H1 (cell line): ENCODE measurements around the gene NUP188. TPM values are rescaled to one million over a fixed set of nuclear protein-coding genes. Genes with fewer than 3 reads are reported as not detected.
"Not testable (repeated sequence)": the region's sequence is repeated elsewhere in the genome, so short reads cannot be mapped to it uniquely, and the experiment has no call there.

Experiments
- CTCF ChIA-PET: fragments of 300-600 bp; sonication (Branson Sonifier 250); formaldehyde crosslinking; loops from one replicate; lab custom pipeline; 2021; ENCODE audit not compliant: partially characterized antibody; lab: Charles Lee
- POLR2A ChIA-PET: fragments of 300-600 bp; sonication (Branson Sonifier 250); formaldehyde crosslinking; loops from one replicate; lab custom pipeline; 2021; ENCODE audit warnings: inconsistent platforms; ENCODE audit not compliant: partially characterized antibody; lab: Charles Lee
- DNase-seq, 2 experiments: peaks; one replicate each; pipeline versions ENCODE4 v3.0.0 to v3.0.0-alpha.2; 2010 to 2022; ENCODE audit warnings: low spot score in 2 of 2, low read depth in 1 of 2, mixed read lengths in 1 of 2
- FAIRE-seq: peaks from 2 replicates; lab custom pipeline; 2011; peaks lifted over from hg19 to GRCh38; lab: Jason Lieb, UNC
- H2AFZ ChIP-seq: 2 replicates; pipeline ENCODE4 v1.8.1; 2012; ENCODE audit warnings: low read length, inconsistent platforms
- H2AK5ac ChIP-seq: 2 replicates; pipeline ENCODE4 v1.6.1; 2013; ENCODE audit warnings: low read depth, low read length
- H2BK120ac ChIP-seq: replicated peaks from 2 replicates; pipeline ENCODE3; 2013; ENCODE audit warnings: low read depth, low read length, inconsistent platforms
- H2BK12ac ChIP-seq: 2 replicates; pipeline ENCODE4 v1.6.1; 2013; ENCODE audit warnings: low read depth, low read length
- H2BK15ac ChIP-seq: 2 replicates; pipeline ENCODE4 v1.6.1; 2013; ENCODE audit warnings: low read length
- H2BK20ac ChIP-seq: 2 replicates; pipeline ENCODE4 v1.6.1; 2013; ENCODE audit warnings: low read length
- H2BK5ac ChIP-seq: 2 replicates; pipeline ENCODE4 v1.6.1; 2013; ENCODE audit warnings: low read depth, low read length
- H3K14ac ChIP-seq: 2 replicates; pipeline ENCODE4 v1.6.1; 2013; ENCODE audit warnings: inconsistent platforms; ENCODE audit not compliant: insufficient read length
- H3K18ac ChIP-seq: 2 replicates; pipeline ENCODE4 v1.6.1; 2013; ENCODE audit warnings: low read length; ENCODE audit errors: extremely low read depth
- H3K23ac ChIP-seq: 2 replicates; pipeline ENCODE4 v1.6.1; 2013; ENCODE audit warnings: inconsistent platforms; ENCODE audit not compliant: insufficient read length
- H3K23me2 ChIP-seq: 2 replicates; pipeline ENCODE4 v1.6.1; 2013; ENCODE audit warnings: low read depth, low read length
- H3K27ac ChIP-seq: 2 replicates; pipeline ENCODE4 v1.6.1; 2011; ENCODE audit warnings: low read depth, low read length, inconsistent platforms
- H3K27me3 ChIP-seq, 4 experiments: replicated peaks in 1 of 4; 1 replicate in 1 of 4; 2 replicates in 3 of 4; pipeline versions ENCODE4 v1.6.1 to v1.8.1; 2011 to 2013; ENCODE audit warnings: low read length in 3 of 4, mild to moderate bottlenecking in 3 of 4, inconsistent platforms in 2 of 4, mixed read lengths in 2 of 4, moderate library complexity in 1 of 4; ENCODE audit not compliant: control insufficient read depth in 3 of 4, insufficient read depth in 3 of 4; ENCODE audit errors: extremely low read depth in 1 of 4
- H3K36me3 ChIP-seq, 4 experiments: 2 replicates each; pipeline versions ENCODE4 v1.6.1 to v1.8.1; 2011 to 2013; ENCODE audit warnings: mild to moderate bottlenecking in 4 of 4, low read length in 3 of 4, moderate library complexity in 2 of 4, control low read depth in 1 of 4, inconsistent platforms in 1 of 4; ENCODE audit not compliant: insufficient read depth in 4 of 4, control insufficient read depth in 2 of 4
- H3K4ac ChIP-seq: replicated peaks from 2 replicates; pipeline ENCODE3; 2013; ENCODE audit warnings: low read length, low read depth, mixed read lengths, inconsistent platforms; ENCODE audit not compliant: insufficient read length
- H3K4me1 ChIP-seq, 4 experiments: replicated peaks in 1 of 4; 1 replicate in 1 of 4; 2 replicates in 3 of 4; pipeline versions ENCODE4 v1.6.1 to v1.8.1; 2011 to 2013; ENCODE audit warnings: low read length in 3 of 4, inconsistent platforms in 2 of 4, mixed read lengths in 1 of 4; ENCODE audit not compliant: insufficient read depth in 4 of 4, control insufficient read depth in 3 of 4
- H3K4me2 ChIP-seq, 2 experiments: 2 replicates each; pipeline versions ENCODE4 v1.6.1 to v1.8.1; 2011 to 2013; ENCODE audit warnings: low read depth in 2 of 2, low read length in 2 of 2, control low read depth in 1 of 2, inconsistent platforms in 1 of 2, mild to moderate bottlenecking in 1 of 2; ENCODE audit not compliant: insufficient read depth in 1 of 2
- H3K4me3 ChIP-seq, 4 experiments: fragments of 200-600, 300-600 bp in 1 of 4; sonication (generic), shearing (Covaris generic), sonication (Bioruptor Twin) in 1 of 4; 2 replicates each; pipeline versions ENCODE4 v1.5.1 to v1.8.1; 2011 to 2016; ENCODE audit warnings: low read length in 4 of 4, low read depth in 3 of 4, control low read depth in 2 of 4, inconsistent platforms in 2 of 4, mild to moderate bottlenecking in 2 of 4, mixed read lengths in 1 of 4, moderate library complexity in 1 of 4; ENCODE audit not compliant: insufficient read depth in 2 of 4; ENCODE audit errors: extremely low read depth in 1 of 4
- H3K56ac ChIP-seq: replicated peaks from 2 replicates; pipeline ENCODE3; 2013; ENCODE audit warnings: low read depth, mild to moderate bottlenecking, mixed read lengths, low read length, inconsistent platforms; ENCODE audit not compliant: insufficient read length
- H3K79me1 ChIP-seq: 2 replicates; pipeline ENCODE4 v1.6.1; 2013; ENCODE audit warnings: low read depth, low read length, control low read depth
- H3K79me2 ChIP-seq, 2 experiments: 2 replicates each; pipeline versions ENCODE4 v1.6.1 to v1.8.1; 2012 to 2013; ENCODE audit warnings: low read length in 2 of 2, mild to moderate bottlenecking in 2 of 2, inconsistent platforms in 1 of 2; ENCODE audit not compliant: insufficient read depth in 2 of 2, control insufficient read depth in 1 of 2
- H3K9ac ChIP-seq, 4 experiments: replicated peaks in 1 of 4; 1 replicate in 1 of 4; 2 replicates in 3 of 4; pipeline versions ENCODE4 v1.6.1 to v1.8.1; 2011 to 2013; ENCODE audit warnings: low read depth in 3 of 4, low read length in 3 of 4, control low read depth in 2 of 4, mild to moderate bottlenecking in 2 of 4, moderate library complexity in 2 of 4, inconsistent platforms in 1 of 4; ENCODE audit errors: extremely low read depth in 1 of 4
- H3K9me3 ChIP-seq, 2 experiments: 2 replicates each; pipeline versions ENCODE4 v1.6.1 to v1.8.1; 2012 to 2013; ENCODE audit warnings: mild to moderate bottlenecking in 2 of 2, moderate library complexity in 2 of 2, control low read depth in 1 of 2, inconsistent platforms in 1 of 2, low read depth in 1 of 2, low read length in 1 of 2, mixed read lengths in 1 of 2; ENCODE audit not compliant: insufficient read depth in 2 of 2
- H4K20me1 ChIP-seq, 2 experiments: replicated peaks in 1 of 2; 2 replicates each; pipeline versions ENCODE3 to v1.8.1; 2011 to 2013; ENCODE audit warnings: inconsistent platforms in 2 of 2, low read length in 2 of 2, mild to moderate bottlenecking in 1 of 2; ENCODE audit not compliant: insufficient read depth in 2 of 2, control insufficient read depth in 1 of 2
- H4K5ac ChIP-seq: 2 replicates; pipeline ENCODE4 v1.6.1; 2013; ENCODE audit warnings: low read length, low read depth, mixed read lengths, inconsistent platforms; ENCODE audit not compliant: insufficient read length
- H4K8ac ChIP-seq: 2 replicates; pipeline ENCODE4 v1.8.0; 2013; ENCODE audit warnings: mild to moderate bottlenecking, moderate library complexity, low read length, inconsistent platforms; ENCODE audit not compliant: insufficient read depth; ENCODE audit errors: extremely low read depth
- H4K91ac ChIP-seq: replicated peaks from 2 replicates; pipeline ENCODE3; 2013; ENCODE audit warnings: low read length, mixed read lengths, inconsistent platforms; ENCODE audit not compliant: insufficient read length
- WGBS, 2 experiments: shearing (Covaris generic) in 1 of 2; methylation state at CpG; one replicate each; pipeline versions ENCODE4 v1.1.6 to v1.1.7; 2013 to 2015; ENCODE audit warnings: low lambda C conversion rate in 2 of 2, mixed read lengths in 2 of 2, inconsistent platforms in 1 of 2, low coverage in 1 of 2, missing lambda C conversion rate in 1 of 2; ENCODE audit not compliant: insufficient replicate concordance in 2 of 2, insufficient coverage in 1 of 2, insufficient read length in 1 of 2; ENCODE audit errors: extremely low coverage in 1 of 2, missing lambda C conversion rate in 1 of 2; 5-methylcytosine and 5-hydroxymethylcytosine counted together
- polyA plus RNA-seq, 7 experiments: library from polyadenylated mRNA; depleted of rRNA in 3 of 7; stranded (reverse) in 5 of 7; unstranded in 2 of 7; fragments of >200 nt in 5 of 7; fragments of 200-250 nt in 2 of 7; gene quantifications; 1 replicate in 5 of 7; 2 replicates in 1 of 7; 4 replicates in 1 of 7; pipeline versions ENCODE4 v1.2.1 to v1.2.3, GENCODE V29; 2011 to 2013; ENCODE audit warnings: missing spikeins in 2 of 7, mixed read lengths in 2 of 7
- total RNA-seq: library from RNA; stranded (reverse); fragmentation: NEBNext Ultra II Directional; extraction: Animal tissue kit (Norgen Biotek cat#: 25700); gene quantifications from 2 replicates; pipeline ENCODE4 v1.2.1, GENCODE V29; 2021

Gene NUP188
- total and polyA plus RNA-seq, 2 of the 8 experiments (the other 6 are each of a cell fraction or from before 2014, with no cell fraction given) = 90.1 to 111 TPM

GRCh38 chr9:129035838-129036237 lies 88.3 kb downstream of the NUP188 start:
- H3K9me3 ChIP-seq, H2AK5ac ChIP-seq, H2BK5ac ChIP-seq, H3K79me1 ChIP-seq, H3K56ac ChIP-seq, H3K14ac ChIP-seq, H3K9ac ChIP-seq, DNase-seq, H2BK15ac ChIP-seq, H3K27ac ChIP-seq, FAIRE-seq, H4K91ac ChIP-seq, H4K20me1 ChIP-seq, H4K8ac ChIP-seq, H3K23me2 ChIP-seq, H3K36me3 ChIP-seq, H3K23ac ChIP-seq, H2BK20ac ChIP-seq, H3K18ac ChIP-seq, H3K27me3 ChIP-seq, H2BK120ac ChIP-seq, H2AFZ ChIP-seq, H3K4ac ChIP-seq, H2BK12ac ChIP-seq: not testable (repeated sequence)
- Histone ChIP-seq H3K79me2 (peaks cover 0 to 23% of the 10 kb centered on the region in 2 experiments; a peak in 2 of 4 replicates), H3K4me3 (peak overlapping the region in 3 of 4 experiments; percentile 21 to 44 (median 26); a peak in 5 of 8 replicates), H4K5ac (peak overlapping the region; percentile 5), H3K4me1 (peaks cover 0 to 10% (median 5%) of the 10 kb centered on the region in 4 experiments; a peak in 5 of 7 replicates), H3K4me2 (peak overlapping the region; percentile 58 to 78)
- CTCF ChIA-PET = interaction anchor here (0.6 to 1.6 kb wide), 4 partner anchors 25 to 277 kb away, joined by 3 to 7 read pairs (median 3); no protein-coding TSS in a partner anchor
- POLR2A ChIA-PET = interaction anchor here (0.6 to 1.1 kb wide), 7 partner anchors 13 to 603 kb away, joined by 3 to 7 read pairs (median 4); no protein-coding TSS in a partner anchor
- 78% methylated on average over 13 of the region's 13 CpGs; no CpG with 5 or more reads in 1 of the 2 experiments for WGBS, 2 experiments
